Endothelial cell of umbilical vein (primary cell): Measurements from ENCODE around the gene DOCK8. TPM values are rescaled to one million over a fixed set of nuclear protein-coding genes. Genes with fewer than 3 reads are reported as not detected.

Experiments
- BruUV-seq: library from RNA; stranded (reverse); fragments of 400-500 nt; replicated peaks from 2 replicates; lab custom pipeline; 2021; lab: Mats Ljungman, UMichigan
- CTCF ChIA-PET: fragments of 300-600, 350-600 bp; sonication (Branson Sonifier 250); formaldehyde crosslinking; loops from one replicate; lab custom pipeline; 2021; ENCODE audit warnings: antibody characterized with exemption, inconsistent platforms; lab: Charles Lee
- POLR2A ChIA-PET: fragments of 300-600, 350-600 bp; sonication (Branson Sonifier 250); formaldehyde crosslinking; loops from one replicate; lab custom pipeline; 2021; ENCODE audit warnings: antibody characterized with exemption, inconsistent platforms; lab: Charles Lee
- DNase-seq: peaks from one replicate; pipeline ENCODE4 v3.0.0-alpha.2; 2011; ENCODE audit warnings: low read depth, low spot score
- FAIRE-seq: peaks from 2 replicates; lab custom pipeline; 2011; peaks lifted over from hg19 to GRCh38; lab: Jason Lieb, UNC
- H2AFZ ChIP-seq: 2 replicates; pipeline ENCODE4 v1.6.0; 2012; ENCODE audit warnings: low read depth, low read length, control low read depth, inconsistent platforms
- H3K27ac ChIP-seq: 2 replicates; pipeline ENCODE4 v1.5.1; 2011; ENCODE audit warnings: low read depth, mild to moderate bottlenecking, control low read depth, low read length, moderate library complexity; ENCODE audit not compliant: insufficient read depth
- H3K27me3 ChIP-seq, 2 experiments: 2 replicates each; pipeline versions ENCODE4 v1.6.0 to v1.6.1; 2011; ENCODE audit warnings: low read length in 2 of 2, mixed read lengths in 1 of 2; ENCODE audit not compliant: control insufficient read depth in 2 of 2, insufficient read depth in 2 of 2
- H3K36me3 ChIP-seq, 2 experiments: 2 replicates in 1 of 2; 3 replicates in 1 of 2; pipeline ENCODE4 v1.5.1; 2011; ENCODE audit warnings: low read length in 2 of 2, mild to moderate bottlenecking in 1 of 2, moderate library complexity in 1 of 2; ENCODE audit not compliant: control insufficient read depth in 2 of 2, insufficient read depth in 2 of 2; ENCODE audit errors: extremely low read depth in 1 of 2
- H3K4me1 ChIP-seq: 3 replicates; pipeline ENCODE4 v1.5.1; 2011; ENCODE audit warnings: mild to moderate bottlenecking, low read length; ENCODE audit not compliant: control insufficient read depth, insufficient read depth; ENCODE audit errors: extremely low read depth
- H3K4me2 ChIP-seq: 2 replicates; pipeline ENCODE4 v1.6.1; 2011; ENCODE audit warnings: low read length, control low read depth, mixed read lengths; ENCODE audit not compliant: insufficient read depth
- H3K4me3 ChIP-seq, 3 experiments: fragments of 200-600 bp in 1 of 3; sonication (generic), shearing (Covaris generic) in 1 of 3; replicated peaks in 1 of 3; 2 replicates each; pipeline ENCODE4 v1.5.1; 2011 to 2016; ENCODE audit warnings: control low read depth in 3 of 3, low read length in 3 of 3, mild to moderate bottlenecking in 2 of 3, inconsistent platforms in 1 of 3, low read depth in 1 of 3, moderate library complexity in 1 of 3; ENCODE audit not compliant: insufficient read depth in 1 of 3
- H3K79me2 ChIP-seq: 2 replicates; pipeline ENCODE4 v1.6.0; 2012; ENCODE audit warnings: low read length, inconsistent platforms; ENCODE audit not compliant: control insufficient read depth, insufficient read depth
- H3K9ac ChIP-seq: replicated peaks from 2 replicates; pipeline ENCODE3; 2011; ENCODE audit warnings: low read length, control low read depth; ENCODE audit not compliant: insufficient read depth; ENCODE audit errors: extremely low read depth
- H3K9me1 ChIP-seq: replicated peaks from 3 replicates; pipeline ENCODE4 v1.6.0; 2011; ENCODE audit warnings: mild to moderate bottlenecking, low read length; ENCODE audit not compliant: control insufficient read depth, insufficient read depth; ENCODE audit errors: extremely low read depth
- H3K9me3 ChIP-seq: replicated peaks from 2 replicates; pipeline ENCODE4 v1.5.1; 2012; ENCODE audit warnings: low read length, inconsistent platforms; ENCODE audit not compliant: control insufficient read depth, insufficient read depth
- H4K20me1 ChIP-seq: replicated peaks from 2 replicates; pipeline ENCODE3; 2011; ENCODE audit warnings: mild to moderate bottlenecking, low read length; ENCODE audit not compliant: control insufficient read depth, insufficient read depth; ENCODE audit errors: extremely low read depth
- CTCF ChIP-seq, 2 donors: IDR thresholded peaks; 1 replicate in 1 of 2; 2 replicates in 1 of 2; pipeline ENCODE4 v1.5.1; 2011; ENCODE audit warnings: low read length in 2 of 2, mild to moderate bottlenecking in 2 of 2, moderate library complexity in 2 of 2, control low read depth in 1 of 2, inconsistent platforms in 1 of 2, low read depth in 1 of 2; ENCODE audit not compliant: insufficient read depth in 1 of 2; ENCODE audit errors: extremely low read depth in 1 of 2
- EZH2 ChIP-seq: IDR thresholded peaks from 2 replicates; pipeline ENCODE4 v1.6.1; 2012; ENCODE audit warnings: borderline replicate concordance, low read depth, mild to moderate bottlenecking, moderate library complexity, low read length, inconsistent platforms; ENCODE audit not compliant: severe bottlenecking
- FOS ChIP-seq: IDR thresholded peaks from 2 replicates; pipeline ENCODE4 v1.6.1; 2011; ENCODE audit warnings: mild to moderate bottlenecking, low read length, moderate library complexity, borderline replicate concordance; ENCODE audit not compliant: insufficient read depth
- GATA2 ChIP-seq: IDR thresholded peaks from 2 replicates; pipeline ENCODE4 v1.7.0; 2011; ENCODE audit warnings: low read depth, mild to moderate bottlenecking, moderate library complexity, mixed read lengths, low read length; ENCODE audit not compliant: insufficient read length, insufficient read depth
- JUN ChIP-seq: IDR thresholded peaks from 2 replicates; pipeline ENCODE4 v1.6.1; 2011; ENCODE audit warnings: borderline replicate concordance, low read depth; ENCODE audit not compliant: insufficient read length, insufficient read depth
- MAX ChIP-seq: IDR thresholded peaks from 2 replicates; pipeline ENCODE4 v1.6.1; 2011; ENCODE audit not compliant: insufficient read depth, insufficient read length
- MYC ChIP-seq: IDR thresholded peaks from one replicate; pipeline ENCODE4 v1.6.1; 2011; ENCODE audit warnings: mild to moderate bottlenecking, low read depth, low read length
- POLR2A ChIP-seq: IDR thresholded peaks from 2 replicates; pipeline ENCODE4 v1.6.1; 2012; ENCODE audit warnings: low read depth, mild to moderate bottlenecking, control low read depth, low read length
- POLR2AphosphoS5 ChIP-seq: IDR thresholded peaks from 2 replicates; pipeline ENCODE4 v1.6.1; 2012; ENCODE audit warnings: low read depth, mild to moderate bottlenecking, control low read depth, low read length, moderate library complexity; ENCODE audit not compliant: insufficient read depth
- dilution Hi-C: fragments of 300-500 bp; cut with MboI; formaldehyde crosslinking; loops from one replicate; pipeline ENCODE4 v1.15.0; 2019; ENCODE audit warnings: low sequenced_read_pairs; ENCODE audit not compliant: extremely low pct_ligation_motif_present
- intact Hi-C: fragments of 100-400 bp; cut with micrococcal nuclease; formaldehyde crosslinking; loops from one replicate; pipeline ENCODE4 v1.10.0; 2022
- polyA plus RNA-seq, 4 experiments: library from polyadenylated mRNA; depleted of rRNA in 3 of 4; stranded (reverse) in 3 of 4; unstranded in 1 of 4; fragments of >200 nt; gene quantifications; 2 replicates each; pipeline versions ENCODE4 v1.2.1 to v1.2.3, GENCODE V29; 2011 to 2012; ENCODE audit warnings: missing spikeins in 1 of 4
- total RNA-seq: library from RNA; stranded (reverse); gene quantifications from 2 replicates; pipeline ENCODE4 v1.2.3, GENCODE V29; 2021

Gene DOCK8
- total and polyA plus RNA-seq, 2 donors (not counting 3 experiments of a cell fraction or from before 2014, with no cell fraction given): 0.54 to 1.3 TPM

DNA sequence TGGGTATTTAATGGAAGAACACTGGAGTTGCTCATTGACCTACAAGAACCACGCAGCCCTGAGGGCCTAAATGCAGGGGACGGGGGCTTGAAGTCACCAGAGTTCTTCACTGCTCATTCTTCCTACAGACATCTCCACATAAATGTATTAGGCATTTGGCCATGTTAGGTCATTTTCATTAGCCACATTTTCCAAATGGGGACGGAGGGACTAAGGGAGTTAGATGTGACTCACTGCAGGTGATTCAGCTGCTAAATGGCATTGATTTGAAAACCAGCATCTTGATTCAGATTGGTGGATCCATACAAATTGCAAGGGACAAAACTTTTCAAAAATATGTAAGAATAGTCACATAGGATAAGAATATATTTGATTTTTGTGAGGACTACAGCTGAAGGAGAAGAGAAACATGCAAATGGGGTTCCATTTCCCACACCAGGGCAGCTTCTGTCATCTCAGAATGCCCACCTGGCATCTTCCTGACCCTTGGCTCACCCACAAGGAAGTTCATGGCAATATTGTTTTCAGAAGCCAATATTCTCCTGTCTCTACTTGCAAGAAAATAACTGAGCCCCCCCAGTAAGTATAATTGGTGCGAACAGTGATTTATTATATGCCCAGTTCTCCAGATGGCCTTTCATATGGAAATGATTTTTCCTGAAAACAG lies 264.8 kb downstream of the DOCK8 start:
- TF ChIP-seq MYC (no peak), EZH2 (no peak)
- H3K27me3 ChIP-seq: peaks cover 0 to 3% of the 10 kb centered on the region in 2 experiments
- no peak overlapping the region for H3K4me2 ChIP-seq
- H3K9me1 ChIP-seq: no peaks in the 10 kb centered on the region
- H3K27ac ChIP-seq: no peak overlapping the region
- no peaks in the 10 kb centered on the region for H3K79me2 ChIP-seq
- ChIA-PET CTCF (interaction anchor here (0.8 kb wide), 1 partner anchor 9 kb away, joined by 3 read pairs; no protein-coding TSS in a partner anchor), POLR2A (no interaction called here)
- intact Hi-C loops (no loop called here), dilution Hi-C loops (no loop called here)
- no peaks in the 10 kb centered on the region for H3K4me1 ChIP-seq
- H3K36me3 ChIP-seq: no peaks in the 10 kb centered on the region
- no peaks in the 10 kb centered on the region for H3K9me3 ChIP-seq
- H4K20me1 ChIP-seq: no peaks in the 10 kb centered on the region
- no peak overlapping the region for H3K9ac ChIP-seq
- H2AFZ ChIP-seq: no peak overlapping the region
- no peak overlapping the region for H3K4me3 ChIP-seq
- no peak for DNase-seq
- FAIRE-seq: no peak
- BruUV-seq: no TSS peak

DNA sequence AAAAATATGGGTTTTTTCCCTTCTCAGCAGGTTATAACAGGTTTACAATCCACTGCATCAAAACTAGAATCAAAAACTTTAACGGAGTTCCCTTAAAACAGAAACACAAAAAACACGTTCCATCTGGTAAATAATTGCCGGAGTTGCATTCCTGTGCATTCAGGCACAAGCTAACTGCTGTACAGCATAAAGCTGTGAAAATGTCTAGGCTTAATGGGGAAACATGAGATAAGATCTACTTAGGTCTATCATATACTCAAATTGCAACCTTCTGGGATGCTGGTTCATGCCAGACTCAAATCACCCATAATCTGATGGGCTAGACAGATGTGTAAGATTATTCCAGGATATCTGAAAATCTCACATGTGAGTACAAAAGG lies 265.3 kb downstream of the DOCK8 start:
- CTCF ChIA-PET: no interaction called here
- Histone ChIP-seq H4K20me1 (no peaks in the 10 kb centered on the region), H3K4me3 (no peak overlapping the region), H3K9me3 (no peaks in the 10 kb centered on the region), H3K36me3 (no peaks in the 10 kb centered on the region), H2AFZ (no peak overlapping the region), H3K9me1 (no peaks in the 10 kb centered on the region), H3K4me1 (no peaks in the 10 kb centered on the region), H3K4me2 (no peak overlapping the region), H3K79me2 (no peaks in the 10 kb centered on the region), H3K9ac (no peak overlapping the region), H3K27ac (no peak overlapping the region), H3K27me3 (peaks cover 0 to 5% of the 10 kb centered on the region in 2 experiments)
- intact Hi-C loops (no loop called here), dilution Hi-C loops (no loop called here)
- FAIRE-seq (no peak), DNase-seq (no peak)
- TF ChIP-seq JUN: no peak
- no peak for TF ChIP-seq FOS
- TF ChIP-seq EZH2: no peak
- TF ChIP-seq CTCF (IDR thresholded peaks at IDR 0.05; ENCODE audit: extremely low read depth in 1 of 2, insufficient read depth in 1 of 2, low read depth in 1 of 2, low read length in 2 of 2): no peak
- TF ChIP-seq POLR2A: no peak
- no peak for TF ChIP-seq MAX
- TF ChIP-seq GATA2: no peak
- no peak for TF ChIP-seq POLR2AphosphoS5
- TF ChIP-seq MYC: no peak
- no TSS peak for BruUV-seq
- POLR2A ChIA-PET: no interaction called here
